ENCODE results near the gene ITPR2.

Gene ITPR2

GRCh38 chr12:26403601-26404000 lies 429.4 kb downstream of the ITPR2 start:
- DNase-seq (ENCODE audit: extremely low spot score): no peak
- POLR2A ChIA-PET: no interaction called here
- no peak for TF ChIP-seq CTCF (IDR thresholded peaks at IDR 0.05; ENCODE audit: control extremely low read depth, extremely low read depth, low read depth, missing control alignments)
- CTCF ChIA-PET: no interaction called here

- TF ChIP-seq CTCF (IDR thresholded peaks at IDR 0.05; ENCODE audit: control extremely low read depth, extremely low read depth, low read depth, missing control alignments): no peak
- no peak for DNase-seq (ENCODE audit: extremely low spot score)
- CTCF ChIA-PET: no interaction called here
- POLR2A ChIA-PET: no interaction called here
Measured at GRCh38 chr12:26402648-26403047, 430.3 kb downstream of the ITPR2 start.

DNA sequence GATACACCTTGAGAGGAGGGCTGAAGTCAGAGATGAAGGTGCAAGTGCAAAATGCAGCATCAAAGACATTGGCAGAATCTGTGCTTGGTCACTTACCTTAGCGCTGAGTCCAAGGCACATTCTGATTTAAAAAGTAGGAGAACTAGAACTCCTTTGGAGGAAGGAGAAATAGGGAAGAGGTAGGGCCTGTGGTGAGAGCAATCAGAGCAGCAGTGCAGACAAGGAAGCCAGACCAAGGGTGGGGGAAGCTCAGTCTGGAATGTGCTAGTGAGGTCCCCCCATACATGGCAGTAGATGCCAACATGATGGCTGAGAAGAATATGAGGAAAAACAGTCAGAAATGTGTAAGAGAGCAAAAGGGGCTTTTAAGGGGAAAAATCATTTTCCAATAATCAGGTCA lies 431.1 kb downstream of the ITPR2 start:
- no peak for TF ChIP-seq CTCF (IDR thresholded peaks at IDR 0.05; ENCODE audit: control extremely low read depth, extremely low read depth, low read depth, missing control alignments)
- CTCF ChIA-PET: interaction anchor here (1.6 kb wide), 1 partner anchor 305 kb away, joined by 4 read pairs; no protein-coding TSS in a partner anchor
- DNase-seq (ENCODE audit: extremely low spot score): no peak
- POLR2A ChIA-PET: no interaction called here

DNA sequence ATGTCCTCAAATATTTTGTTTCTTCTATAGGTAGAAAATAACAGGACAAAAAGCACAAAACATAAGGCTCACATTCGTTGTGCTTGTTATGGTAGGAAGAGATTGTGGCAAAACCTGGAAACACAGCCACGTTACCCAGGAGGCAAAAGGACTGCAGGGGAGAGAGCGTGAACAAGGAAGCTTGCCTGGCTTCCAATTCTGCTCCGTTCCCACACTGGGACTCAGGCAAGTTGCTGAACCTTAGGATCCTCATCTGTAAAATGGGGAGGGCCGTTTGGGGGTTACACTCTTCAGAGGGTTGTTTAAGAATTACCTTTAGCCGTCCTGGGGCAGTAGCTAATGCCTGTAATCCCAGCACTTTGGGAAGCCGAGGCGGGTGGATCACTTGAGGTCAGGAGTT lies 432.4 kb downstream of the ITPR2 start:
- CTCF ChIA-PET: interaction anchor here (0.8 to 1.6 kb wide), 3 partner anchors 13 to 303 kb away, joined by 3 to 4 read pairs (median 3); no protein-coding TSS in a partner anchor
- no peak for DNase-seq (ENCODE audit: extremely low spot score)
- POLR2A ChIA-PET: no interaction called here
- no peak for TF ChIP-seq CTCF (IDR thresholded peaks at IDR 0.05; ENCODE audit: control extremely low read depth, extremely low read depth, low read depth, missing control alignments)

- POLR2A ChIA-PET: no interaction called here
- DNase-seq (ENCODE audit: extremely low spot score): no peak
Measured at GRCh38 chr12:26399381-26399780, 433.6 kb downstream of the ITPR2 start.

DNA sequence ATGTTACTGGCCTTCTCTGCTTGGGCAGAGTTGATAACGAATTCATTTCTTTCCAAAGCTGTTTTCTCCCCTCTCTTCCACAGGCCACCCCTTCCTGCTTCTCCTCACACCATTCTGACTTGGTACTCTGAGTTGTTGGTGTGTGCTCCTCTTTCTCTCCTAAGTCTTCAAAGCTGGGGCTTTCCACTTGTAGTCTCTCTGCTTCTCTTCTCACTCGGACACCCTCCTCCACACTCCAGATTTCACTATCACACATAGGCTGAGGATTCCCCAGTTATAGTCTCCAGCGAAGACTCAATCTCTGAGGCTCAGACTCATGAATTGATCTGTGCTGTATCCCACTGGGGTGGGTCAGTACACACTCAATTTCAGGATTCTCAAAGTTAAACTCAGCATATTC lies 436.6 kb downstream of the ITPR2 start:
- no peak for TF ChIP-seq CTCF (IDR thresholded peaks at IDR 0.05; ENCODE audit: control extremely low read depth, extremely low read depth, low read depth, missing control alignments)
- ChIA-PET CTCF (interaction anchor here (0.9 to 2.0 kb wide), 5 partner anchors 10 to 129 kb away, joined by 3 to 7 read pairs (median 4); no protein-coding TSS in a partner anchor), POLR2A (no interaction called here)
- DNase-seq (ENCODE audit: extremely low spot score): peak; percentile 42

More at GRCh38 chr12:26399381-26399780, 433.6 kb downstream of the ITPR2 start:
- no peak for TF ChIP-seq CTCF (IDR thresholded peaks at IDR 0.05; ENCODE audit: control extremely low read depth, extremely low read depth, low read depth, missing control alignments)
- CTCF ChIA-PET: interaction anchor here (1.6 kb wide), 1 partner anchor 298 kb away, joined by 3 read pairs; no protein-coding TSS in a partner anchor

GRCh38 chr12:26389343-26389742 lies 443.7 kb downstream of the ITPR2 start:
- no peak for DNase-seq (ENCODE audit: extremely low spot score)
- ChIA-PET POLR2A (no interaction called here), CTCF (no interaction called here)
- no peak for TF ChIP-seq CTCF (IDR thresholded peaks at IDR 0.05; ENCODE audit: control extremely low read depth, extremely low read depth, low read depth, missing control alignments)

Measured in GM10248 (cell line).